Vagina (tissue), 2 donors: ENCODE data around the gene GOSR2.

Source experiments
- POLR2A ChIP-seq, 2 donors: fragments of 450-650 bp; IDR thresholded peaks; one replicate each; pipeline ENCODE4 v1.6.1; 2017; ENCODE audit warnings: antibody characterized with exemption in 2 of 2, mild to moderate bottlenecking in 2 of 2, moderate library complexity in 2 of 2
- POLR2AphosphoS5 ChIP-seq, 2 donors: sonication (generic); formaldehyde crosslinking; IDR thresholded peaks; one replicate each; pipeline ENCODE4 v1.9.0; 2017; ENCODE audit warnings: antibody characterized with exemption in 2 of 2, mild to moderate bottlenecking in 2 of 2, low read depth in 1 of 2; ENCODE audit not compliant: insufficient read depth in 1 of 2

DNA sequence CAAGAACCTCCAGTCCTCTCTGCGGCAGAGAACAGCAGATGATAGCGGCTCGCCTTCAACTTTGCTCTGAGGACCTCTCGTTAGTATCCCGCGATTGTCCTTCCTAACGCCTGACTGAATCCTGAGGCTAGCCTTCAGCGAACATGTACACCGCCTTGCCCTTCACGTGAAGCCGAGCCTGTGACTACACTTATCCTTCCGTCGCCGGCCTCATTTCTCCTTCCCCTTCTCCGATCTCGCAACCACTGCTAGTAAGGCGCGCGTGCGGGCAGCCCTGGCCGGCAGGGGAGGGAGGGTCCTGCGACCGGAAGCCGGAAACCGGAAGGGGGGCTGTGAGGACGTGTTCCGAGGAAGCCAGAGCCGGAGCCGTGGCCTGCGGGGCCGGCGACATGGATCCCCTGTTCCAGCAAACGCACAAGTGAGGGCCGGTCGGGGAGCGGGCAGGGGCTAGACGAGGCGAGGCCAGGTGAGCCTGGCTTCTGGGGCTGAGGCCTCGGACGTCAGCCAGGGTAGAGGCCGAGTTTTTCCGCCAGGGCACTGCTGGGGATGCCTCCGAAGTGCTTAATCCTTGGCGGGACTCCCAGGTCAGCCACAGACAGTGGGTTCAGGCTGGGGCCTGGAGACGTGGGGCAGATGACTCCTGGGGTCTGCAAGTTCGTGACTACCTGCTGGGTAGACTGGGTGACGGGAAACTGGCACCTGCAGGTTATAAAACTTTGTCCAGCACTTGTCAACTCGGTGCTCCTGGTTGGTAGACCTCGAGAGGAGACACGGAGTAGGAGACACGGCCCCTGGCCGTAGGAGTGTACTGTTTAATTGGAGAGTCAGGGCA lies at the start of gene GOSR2:
- TF ChIP-seq POLR2A (IDR thresholded peaks at IDR 0.05) (peak in 1 of 2 donors; percentile 56), POLR2AphosphoS5 (IDR thresholded peaks at IDR 0.05; ENCODE audit: insufficient read depth in 1 of 2, low read depth in 1 of 2) (peak; percentile 88 to 93)
